A673 (cell line): ENCODE results near the gene ANO1.

Experiments used
- CTCF ChIP-seq: fragments of 300-800, 200-600 bp; sonication (generic); conservative IDR thresholded peaks from 2 replicates; pipeline ENCODE4 v1.5.1; 2017; ENCODE audit warnings: low read depth, mild to moderate bottlenecking, antibody characterized with exemption, low read length, moderate library complexity, mixed read lengths
- EZH2 ChIP-seq: fragments of 200-600 bp; sonication (generic); IDR thresholded peaks from 2 replicates; pipeline ENCODE4 v1.6.1; 2017; ENCODE audit warnings: borderline replicate concordance, low read depth, mild to moderate bottlenecking, mixed read lengths, antibody characterized with exemption, low read length; ENCODE audit not compliant: poor library complexity, severe bottlenecking

- TF ChIP-seq CTCF (no peak), EZH2 (no peak)
Observed at GRCh38 chr11:70226183-70226582, 148.1 kb downstream of the ANO1 start.
